GM18873 (cell line): ENCODE data around the gene RAB33A.
"Not testable (repeated sequence)": the region's sequence is repeated elsewhere in the genome, so short reads cannot be mapped to it uniquely, and the experiment has no call there.

Experiments
- ATAC-seq: cut with Tn5 transposase; IDR thresholded peaks from one replicate; pipeline ENCODE4 v1.9.1; 2021; ENCODE audit warnings: mild to moderate bottlenecking, moderate library complexity, moderate number of reproducible peaks; ENCODE audit not compliant: unreplicated experiment, low FRiP score

Gene RAB33A

DNA sequence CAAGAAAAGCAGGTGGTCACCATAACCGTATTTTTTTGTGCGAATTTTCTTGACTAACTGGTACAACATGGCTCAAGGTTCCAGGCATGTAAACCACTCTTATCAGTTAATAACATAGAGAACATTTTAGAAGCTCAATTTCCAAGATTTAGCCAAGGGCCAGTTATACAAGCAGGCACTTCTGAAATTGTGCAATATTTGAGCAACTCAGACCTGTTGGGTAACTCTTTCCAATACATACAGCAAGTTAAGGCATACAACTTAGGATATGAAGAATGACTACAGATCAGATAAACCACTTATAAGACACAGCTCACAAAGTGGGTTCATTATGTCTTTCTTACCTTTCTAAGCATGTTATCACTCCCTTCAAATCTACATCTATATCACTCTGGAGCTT lies 53.0 kb downstream of the RAB33A start:
- no peak for ATAC-seq

- ATAC-seq = no peak
These were observed 57.1 kb downstream of the RAB33A start for GRCh38 chrX:130228871-130229270.

GRCh38 chrX:130231184-130231583 lies 59.4 kb downstream of the RAB33A start:
- ATAC-seq = not testable (repeated sequence)
